ENCODE measurements around the gene WDR93. TPM values are rescaled to one million over a fixed set of nuclear protein-coding genes. Genes with fewer than 3 reads are reported as not detected.

WDR93 gene
- polyA plus RNA-seq, 1 donor from 2014 or later, result not detected

DNA sequence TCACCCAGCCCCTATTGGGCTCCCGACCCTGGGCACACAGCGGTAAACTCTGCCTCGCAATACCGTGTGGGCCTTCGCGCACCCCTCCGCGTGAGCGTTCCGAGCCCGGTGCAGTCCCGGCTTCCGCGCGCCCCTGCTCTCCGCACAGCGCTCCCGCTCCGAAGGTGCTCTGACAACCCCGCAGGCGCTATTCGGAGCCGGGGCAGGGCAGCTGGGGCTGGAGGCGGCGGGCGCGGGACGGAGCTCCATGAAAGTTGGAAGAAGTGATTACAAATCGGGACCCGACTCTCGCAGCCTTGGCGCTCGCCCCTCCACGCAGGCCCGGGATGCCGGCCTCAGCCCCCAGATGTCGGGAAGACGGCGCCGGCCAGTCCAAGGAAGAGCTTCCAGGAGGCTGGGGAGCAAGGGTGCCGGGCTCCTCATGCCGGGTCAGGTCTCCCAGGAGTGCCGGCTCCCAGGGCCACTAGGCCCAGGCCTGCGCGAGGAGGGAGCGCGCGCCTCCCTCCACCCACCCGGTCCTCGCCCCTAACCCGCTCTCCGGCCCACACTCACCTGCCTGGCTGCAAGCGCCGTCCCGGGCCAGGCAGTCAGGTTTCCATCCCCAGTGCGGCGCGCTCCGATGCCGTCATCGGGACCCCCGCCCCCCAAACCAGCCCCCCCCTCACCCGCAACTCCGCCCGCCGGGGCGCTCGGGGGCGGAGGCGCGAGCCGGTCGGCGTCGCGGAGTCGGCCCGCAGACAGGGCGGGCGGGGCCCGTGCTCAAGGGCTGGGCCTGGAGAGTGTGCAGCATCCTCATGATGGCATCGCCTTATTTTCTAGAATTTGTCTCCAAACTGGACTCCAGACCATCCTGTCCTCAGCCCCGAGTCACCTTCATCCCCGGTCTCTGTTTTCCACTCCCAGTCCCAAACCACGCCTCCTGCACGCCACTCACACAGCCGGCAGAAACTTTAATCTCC, 35.5 kb upstream of the WDR93 start, which contains the start of gene KIF7:
KIF7 (minus strand) TSS at position 621 of the 959 bp plus-strand sequence. CDS start 2,537 bp downstream, outside the sequence.
- H3K27me3 Mint-ChIP-seq, result peaks cover 30% of the 10 kb centered on the region
- peak within 1 kb of the TSS in 1 of 3 donors; percentile 35 for H3K27ac Mint-ChIP-seq
- peaks cover 0 to 11% (median 5%) of the 10 kb centered on the region in 3 donors for H3K4me1 Mint-ChIP-seq
- H3K36me3 Mint-ChIP-seq, result no peaks in the 10 kb centered on the region
- peak within 1 kb of the TSS; percentile 57 to 88 (median 64) for H3K4me3 Mint-ChIP-seq
- peaks cover 0 to 4% (median 0%) of the 10 kb centered on the region in 3 donors for H3K9me3 Mint-ChIP-seq

DNA sequence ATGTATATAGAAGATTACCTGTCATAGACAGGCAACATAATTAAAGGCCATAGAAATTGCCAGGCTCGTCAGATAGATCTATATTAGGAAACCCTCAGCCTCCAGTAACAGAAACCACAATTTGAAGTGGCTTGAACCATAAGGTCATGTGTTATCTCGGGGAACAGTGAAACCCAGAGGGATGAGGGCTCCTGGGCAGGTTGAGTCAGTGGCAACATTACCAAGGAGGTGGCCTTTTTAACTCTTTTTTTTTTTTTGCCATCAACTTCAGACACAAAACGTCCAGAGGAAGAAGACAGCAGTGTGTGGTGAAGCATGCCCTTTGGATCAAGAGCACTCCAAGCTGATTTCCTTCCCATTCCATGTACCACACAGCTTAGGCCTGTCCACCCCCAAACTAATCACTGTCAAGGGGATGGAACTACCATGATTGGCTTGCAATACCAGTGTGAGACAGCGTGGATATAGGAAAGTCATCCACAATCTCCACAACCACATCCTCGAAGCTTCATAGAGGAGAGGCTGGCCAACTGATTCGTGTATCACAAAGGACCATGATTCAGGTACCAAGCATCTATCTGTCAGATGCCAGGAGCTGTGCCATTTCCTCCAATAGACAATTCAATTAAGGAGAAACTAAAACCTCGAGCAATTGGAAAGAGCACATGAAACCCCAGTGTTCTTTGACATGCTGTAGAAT, 34.3 kb upstream of the WDR93 start:
- peaks cover 30% of the 10 kb centered on the region for H3K27me3 Mint-ChIP-seq
- peak overlapping the region in 3 of 4 donors; percentile 55 to 88 (median 57) for H3K4me3 Mint-ChIP-seq
- H3K4me1 Mint-ChIP-seq, result peaks cover 0 to 11% (median 5%) of the 10 kb centered on the region in 3 donors
- H3K27ac Mint-ChIP-seq, result no peak overlapping the region
- no peaks in the 10 kb centered on the region for H3K36me3 Mint-ChIP-seq
- H3K9me3 Mint-ChIP-seq, result peaks cover 0 to 4% (median 2%) of the 10 kb centered on the region in 3 donors

- Mint-ChIP-seq H3K4me1 (peaks cover 0 to 11% (median 5%) of the 10 kb centered on the region in 3 donors), H3K36me3 (no peaks in the 10 kb centered on the region), H3K27ac (no peak overlapping the region), H3K27me3 (peaks cover 26% of the 10 kb centered on the region), H3K4me3 (no peak overlapping the region), H3K9me3 (peaks cover 0 to 4% (median 2%) of the 10 kb centered on the region in 3 donors)
Measured at GRCh38 chr15:89657686-89658200, 32.9 kb upstream of the WDR93 start.

DNA sequence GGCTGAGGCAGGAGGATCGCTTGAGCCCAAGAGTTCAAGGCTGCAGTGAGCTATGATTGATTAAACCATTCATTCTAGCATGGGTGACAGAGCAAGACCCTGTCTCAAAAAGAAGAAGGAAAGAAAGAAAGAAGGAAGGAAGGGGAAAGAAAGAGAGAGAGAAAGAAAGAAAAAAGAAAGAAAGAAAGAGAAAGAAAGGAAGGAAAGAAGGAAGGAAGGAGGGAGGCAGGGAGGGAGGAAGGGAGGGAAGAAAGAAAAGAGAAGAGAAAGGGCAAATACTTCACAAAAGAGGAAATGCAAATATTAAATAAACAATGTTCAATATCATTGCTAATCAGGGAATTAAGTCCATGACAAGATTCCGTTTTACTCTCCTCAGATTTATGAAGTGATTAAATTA, 31.3 kb upstream of the WDR93 start:
- no peaks in the 10 kb centered on the region for H3K36me3 Mint-ChIP-seq

DNA sequence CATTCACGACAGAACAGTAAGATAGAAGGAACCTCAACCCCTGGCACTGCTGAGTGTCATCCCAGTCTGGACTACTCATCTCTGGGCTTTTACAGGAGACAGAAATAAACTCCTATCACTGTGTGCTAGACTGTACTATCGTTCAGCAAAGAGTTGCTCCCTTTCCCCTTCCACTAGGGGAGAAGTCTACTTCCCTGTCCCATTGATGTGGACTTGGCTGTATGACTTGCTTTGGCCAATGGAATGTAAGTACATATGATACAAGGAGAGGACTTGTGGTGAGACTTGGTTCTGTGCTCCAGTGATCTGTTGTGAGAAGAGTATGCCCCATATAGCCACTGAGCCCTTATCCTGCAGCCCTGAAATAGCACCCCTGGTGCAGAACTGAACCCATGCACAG, 30.1 kb upstream of the WDR93 start:
- Mint-ChIP-seq H3K4me1 (peaks cover 0 to 9% (median 9%) of the 10 kb centered on the region in 3 donors), H3K27ac (no peak overlapping the region), H3K9me3 (peaks cover 0 to 4% (median 2%) of the 10 kb centered on the region in 3 donors), H3K36me3 (no peaks in the 10 kb centered on the region), H3K4me3 (no peak overlapping the region), H3K27me3 (peaks cover 18% of the 10 kb centered on the region)

More for the DNA sequence above, 31.3 kb upstream of the WDR93 start:
- Mint-ChIP-seq H3K9me3 (peaks cover 0 to 4% (median 2%) of the 10 kb centered on the region in 3 donors), H3K27ac (no peak overlapping the region), H3K4me1 (peaks cover 0 to 10% (median 5%) of the 10 kb centered on the region in 3 donors), H3K4me3 (no peak overlapping the region), H3K27me3 (peaks cover 16% of the 10 kb centered on the region)

DNA sequence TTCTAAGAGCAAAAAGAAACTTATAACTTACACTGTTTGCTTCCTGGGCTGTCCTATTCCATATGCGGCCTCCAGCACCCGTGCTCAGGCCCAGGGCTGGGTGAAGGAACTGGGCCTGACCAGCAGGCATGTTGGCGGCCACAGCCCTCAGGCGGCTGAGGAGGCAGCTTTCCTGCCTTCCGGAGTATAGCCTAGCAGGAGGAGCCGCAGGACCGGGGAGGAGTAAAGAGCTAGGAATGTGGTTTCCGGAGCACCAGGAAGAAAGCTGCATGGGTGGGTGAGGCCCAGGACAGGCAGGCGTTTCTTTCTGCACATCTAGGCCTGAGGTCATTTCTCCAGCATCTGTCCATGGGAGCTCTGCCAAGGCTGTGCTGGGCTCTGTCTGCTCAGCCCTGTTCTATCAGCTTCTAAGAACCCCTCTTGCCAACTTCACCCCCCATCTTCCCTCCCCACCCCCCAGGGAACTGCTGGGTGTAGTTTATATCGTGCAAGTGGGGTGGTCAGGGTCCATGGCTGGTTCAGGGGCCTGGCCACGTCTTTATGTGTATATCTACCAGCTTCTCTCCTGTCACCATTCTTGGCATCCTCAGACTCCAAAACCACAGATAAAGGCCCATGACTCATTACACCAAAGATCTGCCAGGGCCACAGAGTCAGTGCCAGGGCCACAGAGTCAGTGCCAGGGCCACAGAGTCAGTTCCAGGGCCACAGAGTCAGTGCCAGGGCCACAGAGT, 27.6 kb upstream of the WDR93 start:
- peak overlapping the region in 1 of 4 donors; percentile 52 for H3K4me3 Mint-ChIP-seq
- peaks cover 9% of the 10 kb centered on the region for H3K27me3 Mint-ChIP-seq
- H3K27ac Mint-ChIP-seq, result no peak overlapping the region
- no peaks in the 10 kb centered on the region for H3K36me3 Mint-ChIP-seq
- peaks cover 0 to 2% (median 2%) of the 10 kb centered on the region in 3 donors for H3K9me3 Mint-ChIP-seq
- H3K4me1 Mint-ChIP-seq, result peaks cover 0 to 4% (median 4%) of the 10 kb centered on the region in 3 donors

GRCh38 chr15:89664441-89665350, 25.9 kb upstream of the WDR93 start:
- H3K36me3 Mint-ChIP-seq, result no peaks in the 10 kb centered on the region
- peaks cover 9% of the 10 kb centered on the region for H3K27me3 Mint-ChIP-seq
- H3K4me3 Mint-ChIP-seq, result peak overlapping the region in 3 of 4 donors; percentile 10 to 89 (median 49)
- H3K27ac Mint-ChIP-seq, result no peak overlapping the region
- peaks cover 0 to 3% (median 2%) of the 10 kb centered on the region in 3 donors for H3K9me3 Mint-ChIP-seq
- H3K4me1 Mint-ChIP-seq, result peaks cover 0 to 4% (median 4%) of the 10 kb centered on the region in 3 donors

- Mint-ChIP-seq H3K4me3 (peak overlapping the region in 2 of 4 donors; percentile 7 to 54), H3K27me3 (peaks cover 9% of the 10 kb centered on the region), H3K36me3 (no peaks in the 10 kb centered on the region), H3K9me3 (peaks cover 0 to 2% (median 1%) of the 10 kb centered on the region in 3 donors), H3K4me1 (peaks cover 0 to 4% (median 4%) of the 10 kb centered on the region in 3 donors), H3K27ac (no peak overlapping the region)
Measured at GRCh38 chr15:89665449-89666181, 25.0 kb upstream of the WDR93 start.

DNA sequence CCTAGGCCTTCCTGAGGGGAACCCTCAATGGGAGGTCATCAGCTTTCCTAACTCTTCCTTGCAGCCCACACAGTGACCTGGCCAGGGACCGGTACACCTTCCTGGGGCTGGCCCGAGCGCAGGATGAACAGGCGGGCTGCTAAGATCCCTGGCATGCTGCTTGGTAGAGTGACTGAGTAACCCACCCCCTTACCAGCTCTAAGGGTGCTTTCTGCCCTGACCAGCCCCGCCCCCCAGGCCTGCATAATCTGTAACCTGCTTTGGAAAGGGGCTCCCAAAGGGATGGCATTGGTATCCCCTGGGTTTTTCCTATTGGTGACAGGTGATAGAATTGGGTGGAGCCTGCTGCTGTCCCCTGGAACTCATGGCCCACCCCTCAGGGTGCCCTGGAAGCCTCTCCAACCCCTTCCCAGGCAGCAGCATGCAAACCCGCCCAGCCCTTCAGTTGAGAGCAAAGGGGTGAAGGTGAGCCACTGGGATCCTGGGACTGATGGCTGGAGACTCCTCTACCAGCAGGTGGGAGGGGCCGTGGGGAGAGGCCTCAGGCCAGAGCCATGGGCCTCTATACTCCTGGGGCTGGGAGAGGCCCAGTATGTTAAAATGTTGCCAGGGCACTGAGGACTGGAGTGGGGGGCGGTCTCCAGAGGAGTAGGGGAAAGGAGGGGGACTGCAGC, 24.3 kb upstream of the WDR93 start:
- no peak overlapping the region for H3K27ac Mint-ChIP-seq
- H3K9me3 Mint-ChIP-seq, result peaks cover 0 to 2% (median 1%) of the 10 kb centered on the region in 3 donors
- H3K4me3 Mint-ChIP-seq, result no peak overlapping the region
- peaks cover 9% of the 10 kb centered on the region for H3K27me3 Mint-ChIP-seq
- peaks cover 0 to 4% (median 4%) of the 10 kb centered on the region in 3 donors for H3K4me1 Mint-ChIP-seq
- H3K36me3 Mint-ChIP-seq, result no peaks in the 10 kb centered on the region

DNA sequence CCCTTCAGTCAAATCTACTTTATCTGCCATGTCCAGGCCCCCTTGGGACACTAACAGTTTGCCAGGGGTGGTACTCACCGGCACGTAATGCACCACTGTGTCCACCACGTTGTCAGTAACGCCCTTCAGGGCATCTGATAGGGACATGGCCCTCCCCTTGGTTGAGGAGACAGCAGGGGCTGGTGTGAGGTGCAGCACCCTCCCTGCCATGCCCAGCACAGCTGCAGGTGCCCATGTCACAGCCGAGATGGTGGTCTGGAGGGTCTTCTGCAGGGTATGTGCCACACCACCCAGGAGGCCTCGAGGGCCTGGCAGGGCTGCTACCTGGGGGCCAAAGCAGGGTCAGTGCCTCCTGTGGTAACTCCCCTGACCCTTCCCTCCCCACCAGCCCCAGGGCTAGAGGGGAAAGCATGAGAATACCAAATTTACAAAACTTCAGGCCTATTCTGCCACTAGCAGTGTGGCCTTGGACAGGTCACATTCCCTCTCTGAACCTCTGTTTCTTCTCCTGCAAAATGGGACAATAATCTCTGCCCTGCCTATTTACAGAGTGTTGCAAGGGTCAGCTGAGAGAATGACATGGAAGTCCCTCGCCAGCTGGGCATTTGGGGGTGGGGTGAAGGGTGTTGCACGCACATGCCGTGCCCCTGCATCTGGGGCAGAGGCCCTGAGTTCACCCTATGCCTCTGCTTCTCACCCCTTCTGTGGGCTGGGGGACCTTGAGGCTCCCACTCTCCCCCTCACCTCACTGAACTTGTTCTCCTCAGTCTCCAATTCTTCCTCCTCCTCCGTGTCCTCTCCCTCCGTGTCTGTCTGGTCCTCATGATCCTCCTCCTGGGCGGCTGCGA, 23.5 kb upstream of the WDR93 start:
- Mint-ChIP-seq H3K9me3 (peaks cover 0 to 2% (median 1%) of the 10 kb centered on the region in 3 donors), H3K36me3 (no peaks in the 10 kb centered on the region), H3K27me3 (peaks cover 9% of the 10 kb centered on the region), H3K4me1 (peaks cover 0 to 4% (median 4%) of the 10 kb centered on the region in 3 donors), H3K27ac (no peak overlapping the region), H3K4me3 (no peak overlapping the region)

GRCh38 chr15:89667706-89667960, 23.0 kb upstream of the WDR93 start:
- no peak overlapping the region for H3K27ac Mint-ChIP-seq
- H3K27me3 Mint-ChIP-seq, result peaks cover 9% of the 10 kb centered on the region
- H3K4me1 Mint-ChIP-seq, result peaks cover 0 to 4% (median 4%) of the 10 kb centered on the region in 3 donors
- no peaks in the 10 kb centered on the region for H3K36me3 Mint-ChIP-seq
- H3K9me3 Mint-ChIP-seq, result peaks cover 0 to 2% (median 1%) of the 10 kb centered on the region in 3 donors
- H3K4me3 Mint-ChIP-seq, result no peak overlapping the region

DNA sequence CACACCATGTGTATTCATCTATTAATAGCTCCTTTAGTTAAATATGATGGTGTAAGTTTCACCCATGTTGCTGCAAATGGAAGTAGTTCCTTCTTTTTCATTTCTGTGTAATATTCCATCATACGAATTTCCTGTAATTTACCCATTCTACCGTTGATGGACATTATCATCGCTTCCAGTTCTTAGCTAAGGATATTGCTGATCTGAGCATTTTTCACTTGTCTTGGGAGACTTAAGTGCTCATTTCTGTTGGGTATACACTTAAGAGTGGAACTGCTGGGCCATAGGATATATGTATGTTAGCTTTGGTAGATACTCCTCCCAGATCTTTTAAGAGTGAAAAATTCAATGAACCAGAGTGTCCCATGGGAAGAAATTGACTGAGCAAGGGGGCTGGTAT, 22.4 kb upstream of the WDR93 start:
- Mint-ChIP-seq H3K27me3 (peaks cover 9% of the 10 kb centered on the region), H3K27ac (no peak overlapping the region), H3K4me3 (no peak overlapping the region), H3K36me3 (no peaks in the 10 kb centered on the region), H3K9me3 (peaks cover 0 to 5% (median 1%) of the 10 kb centered on the region in 3 donors), H3K4me1 (peaks cover 0 to 4% (median 4%) of the 10 kb centered on the region in 3 donors)

Measured in IgD-negative memory B cell (primary cell).